Heart left ventricle (tissue), 13 donors: ENCODE results near the gene RAMP1.

Source experiments
- CTCF ChIP-seq, 12 donors: fragments of 200-600 bp; sonication (generic) in 4 of 12; IDR thresholded peaks; one replicate each; pipeline versions ENCODE4 v1.5.0 to v1.8.0; 2018 to 2022; ENCODE audit warnings: antibody characterized with exemption in 12 of 12, mild to moderate bottlenecking in 5 of 12
- POLR2A ChIP-seq, 2 donors: fragments of 450-650 bp; IDR thresholded peaks; one replicate each; pipeline ENCODE4 v1.6.1; 2017; ENCODE audit warnings: antibody characterized with exemption in 2 of 2, mild to moderate bottlenecking in 2 of 2, moderate library complexity in 2 of 2
- donor health status: ischemic (EF 13 %, LVEDD 7.1; RV severe dilation, severe dysfunction).
- donor health status: DM: no; HTN: yes; CAD: no.
- donor health status: DM: no; HTN: no; CAD: no.
- donor health status: ischemic (EF 25% LVEDD 6.9; RV normal size, moderate dysfunction).
- donor health status: ischemic (EF 25% LVEDD 5.7; RV mildly dilated, moderate dysfunction).
- donor health status: ischemic (EF 35%, LVEDD 5.7; RV mildly dilated, moderate dysfunction).
- donor health status: nonischemic (EF 11% LVEDD 7.7; RV severe dilation, severe dysfunction).
- donor health status: DM: yes; HTN: yes; CAD: no.
- donor health status: PGD.
- donor health status: ischemic (EF 29% LVEDD 5.4; RV normal size, mild dysfunction).
- donor health status: nonischemic (EF 23%, LVEDD 6.1; RV moderate dilation, normal function).

- TF ChIP-seq CTCF (IDR thresholded peaks at IDR 0.05) (no peak), POLR2A (IDR thresholded peaks at IDR 0.05) (no peak)
Observed at GRCh38 chr2:237919593-237919992, 60.2 kb downstream of the RAMP1 start.
